H9 (cell line): ENCODE results near the gene MANSC4. TPM values are rescaled to one million over a fixed set of nuclear protein-coding genes. Genes with fewer than 3 reads are reported as not detected.

ENCODE experiments used
- DNase-seq: peaks from one replicate; pipeline ENCODE4 v3.0.0-alpha.2; 2017
- H2AFZ ChIP-seq: one replicate; pipeline ENCODE4 v1.6.1; 2013; ENCODE audit warnings: mild to moderate bottlenecking, low read length, control low read depth, moderate library complexity
- H2AK5ac ChIP-seq: 2 replicates; pipeline ENCODE4 v1.6.1; 2013; ENCODE audit warnings: low read length, control low read depth, mixed read lengths; ENCODE audit not compliant: insufficient read length
- H2BK120ac ChIP-seq: one replicate; pipeline ENCODE4 v1.6.1; 2013; ENCODE audit warnings: low read depth, mild to moderate bottlenecking, low read length, control low read depth, inconsistent platforms; ENCODE audit not compliant: poor library complexity, severe bottlenecking
- H2BK12ac ChIP-seq: 2 replicates; pipeline ENCODE4 v1.6.1; 2013; ENCODE audit warnings: low read length, control low read depth, mixed read lengths, low read depth; ENCODE audit not compliant: insufficient read length
- H2BK15ac ChIP-seq: 2 replicates; pipeline ENCODE4 v1.6.1; 2013; ENCODE audit warnings: low read depth, low read length, control low read depth
- H2BK20ac ChIP-seq: one replicate; pipeline ENCODE4 v1.6.1; 2013; ENCODE audit warnings: low read depth, mild to moderate bottlenecking, low read length, control low read depth, inconsistent platforms; ENCODE audit not compliant: poor library complexity, severe bottlenecking
- H2BK5ac ChIP-seq: 2 replicates; pipeline ENCODE4 v1.6.1; 2013; ENCODE audit warnings: low read length, control low read depth, mixed read lengths; ENCODE audit not compliant: insufficient read length
- H3K14ac ChIP-seq: 2 replicates; pipeline ENCODE4 v1.6.1; 2013; ENCODE audit warnings: low read length, control low read depth; ENCODE audit not compliant: insufficient read depth
- H3K18ac ChIP-seq: 2 replicates; pipeline ENCODE4 v1.6.1; 2013; ENCODE audit warnings: low read depth, mild to moderate bottlenecking, mixed read lengths, low read length, control low read depth; ENCODE audit not compliant: insufficient read length
- H3K23ac ChIP-seq: 2 replicates; pipeline ENCODE4 v1.6.1; 2013; ENCODE audit warnings: low read length, control low read depth, mixed read lengths, low read depth; ENCODE audit not compliant: insufficient read length
- H3K23me2 ChIP-seq: 2 replicates; pipeline ENCODE4 v1.6.1; 2013; ENCODE audit warnings: low read depth, mild to moderate bottlenecking, mixed read lengths, low read length, control low read depth; ENCODE audit not compliant: insufficient read length, poor library complexity, severe bottlenecking
- H3K27ac ChIP-seq: 2 replicates; pipeline ENCODE4 v1.5.1; 2013; ENCODE audit warnings: low read length, control low read depth, mixed read lengths, low read depth; ENCODE audit not compliant: insufficient read length
- H3K27me3 ChIP-seq: 2 replicates; pipeline ENCODE4 v1.6.1; 2013; ENCODE audit warnings: low read length, control low read depth, inconsistent platforms; ENCODE audit not compliant: insufficient read depth
- H3K4ac ChIP-seq: 2 replicates; pipeline ENCODE4 v1.6.1; 2013; ENCODE audit warnings: low read depth, mild to moderate bottlenecking, control low read depth, inconsistent platforms, low read length, moderate library complexity
- H3K4me1 ChIP-seq: 2 replicates; pipeline ENCODE4 v1.6.1; 2013; ENCODE audit warnings: low read length, control low read depth, inconsistent platforms; ENCODE audit not compliant: insufficient read depth
- H3K4me2 ChIP-seq: 2 replicates; pipeline ENCODE4 v1.6.1; 2013; ENCODE audit warnings: low read length, control low read depth, mixed read lengths; ENCODE audit not compliant: insufficient read length, insufficient read depth
- H3K56ac ChIP-seq: 2 replicates; pipeline ENCODE4 v1.6.1; 2013; ENCODE audit warnings: low read depth, mild to moderate bottlenecking, mixed read lengths, low read length, control low read depth; ENCODE audit not compliant: insufficient read length
- H3K79me1 ChIP-seq: 2 replicates; pipeline ENCODE4 v1.6.1; 2013; ENCODE audit warnings: low read depth, mild to moderate bottlenecking, moderate library complexity, low read length, control low read depth, inconsistent platforms; ENCODE audit not compliant: insufficient read depth, poor library complexity, severe bottlenecking
- H3K79me2 ChIP-seq: 2 replicates; pipeline ENCODE4 v1.6.1; 2013; ENCODE audit warnings: low read length, control low read depth, inconsistent platforms; ENCODE audit not compliant: insufficient read depth
- H3K9ac ChIP-seq: 2 replicates; pipeline ENCODE4 v1.6.1; 2013; ENCODE audit warnings: low read length, control low read depth, mixed read lengths; ENCODE audit not compliant: insufficient read length; ENCODE audit errors: extremely low read depth
- H3K9me3 ChIP-seq: one replicate; pipeline ENCODE4 v1.6.1; 2013; ENCODE audit warnings: low read depth, low read length, inconsistent platforms; ENCODE audit not compliant: control insufficient read depth
- H3T11ph ChIP-seq: one replicate; pipeline ENCODE4 v1.6.1; 2013; ENCODE audit warnings: mild to moderate bottlenecking, low read length, control low read depth, inconsistent platforms
- H4K20me1 ChIP-seq: one replicate; pipeline ENCODE4 v1.6.1; 2013; ENCODE audit not compliant: control insufficient read depth, insufficient read length, insufficient read depth
- H4K5ac ChIP-seq: 2 replicates; pipeline ENCODE4 v1.6.1; 2013; ENCODE audit warnings: low read depth, mild to moderate bottlenecking, mixed read lengths, low read length, control low read depth; ENCODE audit not compliant: insufficient read length
- H4K8ac ChIP-seq: replicated peaks from 2 replicates; pipeline ENCODE4 v1.6.1; 2013; ENCODE audit warnings: low read length, control low read depth, mixed read lengths, low read depth; ENCODE audit not compliant: insufficient read length
- H4K91ac ChIP-seq: 2 replicates; pipeline ENCODE4 v1.6.1; 2013; ENCODE audit warnings: low read depth, mild to moderate bottlenecking, moderate library complexity, mixed read lengths, low read length, control low read depth; ENCODE audit not compliant: insufficient read length
- H3K27ac Mint-ChIP-seq, 3 experiments: 2 replicates in 2 of 3; 3 replicates in 1 of 3; pipeline ENCODE4 v1.8.0; 2020 to 2021; ENCODE audit warnings: mixed read lengths in 3 of 3, mild to moderate bottlenecking in 1 of 3, moderate library complexity in 1 of 3
- H3K27me3 Mint-ChIP-seq: 2 replicates; pipeline ENCODE4 v1.8.0; 2021; ENCODE audit warnings: low read depth, mild to moderate bottlenecking, moderate library complexity, mixed read lengths
- H3K36me3 Mint-ChIP-seq, 3 experiments: 2 replicates in 2 of 3; 3 replicates in 1 of 3; pipeline ENCODE4 v1.8.0; 2020 to 2021; ENCODE audit warnings: low read depth in 3 of 3, mixed read lengths in 3 of 3; ENCODE audit not compliant: insufficient read depth in 1 of 3
- H3K4me1 Mint-ChIP-seq, 2 experiments: 2 replicates each; pipeline ENCODE4 v1.8.0; 2020; ENCODE audit warnings: mixed read lengths in 2 of 2
- H3K4me3 Mint-ChIP-seq, 2 experiments: 2 replicates in 1 of 2; 3 replicates in 1 of 2; pipeline ENCODE4 v1.8.0; 2020 to 2021; ENCODE audit warnings: mild to moderate bottlenecking in 2 of 2, mixed read lengths in 2 of 2, moderate library complexity in 1 of 2
- H3K9me3 Mint-ChIP-seq, 2 experiments: 2 replicates in 1 of 2; 3 replicates in 1 of 2; pipeline ENCODE4 v1.8.0; 2020; ENCODE audit warnings: mild to moderate bottlenecking in 2 of 2, mixed read lengths in 2 of 2, moderate library complexity in 1 of 2
- WGBS: extraction: QIAGEN DNeasy Blood & Tissue Kit; methylation state at CpG from one replicate; pipeline ENCODE4 v1.1.7; 2013; ENCODE audit warnings: missing lambda C conversion rate, low lambda C conversion rate, mixed read lengths; ENCODE audit not compliant: insufficient read length; ENCODE audit errors: extremely low coverage; 5-methylcytosine and 5-hydroxymethylcytosine counted together
- total RNA-seq: library from RNA; stranded (reverse); gene quantifications from 2 replicates; pipeline ENCODE4 v1.2.1, GENCODE V29; 2021
- TF ChIP-seq, protein P1 (sequence below): fragments of 200-600 bp; sonication (generic); conservative IDR thresholded peaks from 3 replicates; pipeline ENCODE4 v1.8.0; 2021; ENCODE audit warnings: antibody characterized with exemption, mild to moderate bottlenecking

The MANSC4 gene
- total RNA-seq, 1 experiment from 2014 or later, result not detected

DNA sequence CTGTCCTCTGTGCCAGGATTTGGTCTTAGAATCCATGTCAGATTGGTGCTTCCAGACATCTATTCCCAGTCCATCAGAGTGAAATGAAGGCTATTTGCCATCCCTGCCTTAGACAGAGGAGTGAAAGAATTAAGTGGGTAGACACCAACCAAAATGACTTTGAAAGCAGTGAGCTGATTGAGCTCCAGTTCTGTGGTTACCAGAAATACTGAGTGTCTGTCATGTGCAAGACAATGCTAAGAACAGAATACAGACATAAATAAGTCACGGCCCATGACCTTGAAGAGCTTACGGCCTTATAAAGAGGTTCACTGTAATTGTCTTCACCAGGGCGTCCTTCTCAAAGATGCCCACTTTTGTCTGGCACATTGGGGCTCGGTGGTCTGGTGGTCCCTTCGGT, 21.6 kb upstream of the MANSC4 start:
- no peak overlapping the region; a peak in 1 of 7 replicates for H3K27ac Mint-ChIP-seq
- H3K79me2 ChIP-seq, result no peaks in the 10 kb centered on the region
- no peaks in the 10 kb centered on the region for H4K20me1 ChIP-seq
- no peak overlapping the region for H3K4ac ChIP-seq
- H3K18ac ChIP-seq, result no peak overlapping the region
- H3K27me3 Mint-ChIP-seq, result no peaks in the 10 kb centered on the region
- H3K36me3 Mint-ChIP-seq, result peaks cover 7 to 27% (median 27%) of the 10 kb centered on the region in 3 experiments; a peak in 6 of 7 replicates
- TF ChIP-seq, protein P1, sequence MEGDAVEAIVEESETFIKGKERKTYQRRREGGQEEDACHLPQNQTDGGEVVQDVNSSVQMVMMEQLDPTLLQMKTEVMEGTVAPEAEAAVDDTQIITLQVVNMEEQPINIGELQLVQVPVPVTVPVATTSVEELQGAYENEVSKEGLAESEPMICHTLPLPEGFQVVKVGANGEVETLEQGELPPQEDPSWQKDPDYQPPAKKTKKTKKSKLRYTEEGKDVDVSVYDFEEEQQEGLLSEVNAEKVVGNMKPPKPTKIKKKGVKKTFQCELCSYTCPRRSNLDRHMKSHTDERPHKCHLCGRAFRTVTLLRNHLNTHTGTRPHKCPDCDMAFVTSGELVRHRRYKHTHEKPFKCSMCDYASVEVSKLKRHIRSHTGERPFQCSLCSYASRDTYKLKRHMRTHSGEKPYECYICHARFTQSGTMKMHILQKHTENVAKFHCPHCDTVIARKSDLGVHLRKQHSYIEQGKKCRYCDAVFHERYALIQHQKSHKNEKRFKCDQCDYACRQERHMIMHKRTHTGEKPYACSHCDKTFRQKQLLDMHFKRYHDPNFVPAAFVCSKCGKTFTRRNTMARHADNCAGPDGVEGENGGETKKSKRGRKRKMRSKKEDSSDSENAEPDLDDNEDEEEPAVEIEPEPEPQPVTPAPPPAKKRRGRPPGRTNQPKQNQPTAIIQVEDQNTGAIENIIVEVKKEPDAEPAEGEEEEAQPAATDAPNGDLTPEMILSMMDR, result no peak
- H3K4me3 Mint-ChIP-seq, result no peak overlapping the region
- H3K4me1 ChIP-seq, result no peaks in the 10 kb centered on the region
- no peak overlapping the region for H2BK20ac ChIP-seq
- no peaks in the 10 kb centered on the region for H3K23me2 ChIP-seq
- no peak for DNase-seq
- no peak overlapping the region for H3K4me2 ChIP-seq
- no peak overlapping the region for H4K8ac ChIP-seq
- no peaks in the 10 kb centered on the region for H3K79me1 ChIP-seq
- no peak overlapping the region for H3T11ph ChIP-seq
- no peak overlapping the region for H2BK12ac ChIP-seq
- H3K14ac ChIP-seq, result no peak overlapping the region
- H3K27ac ChIP-seq, result no peak overlapping the region
- H2BK120ac ChIP-seq, result no peak overlapping the region
- H3K9me3 Mint-ChIP-seq, result no peaks in the 10 kb centered on the region
- H2BK15ac ChIP-seq, result no peak overlapping the region
- H4K91ac ChIP-seq, result no peak overlapping the region
- no peaks in the 10 kb centered on the region for H3K27me3 ChIP-seq
- H3K4me1 Mint-ChIP-seq, result no peaks in the 10 kb centered on the region
- H2AK5ac ChIP-seq, result no peak overlapping the region
- no peak overlapping the region for H2BK5ac ChIP-seq
- WGBS, result no CpG with 5 or more reads among the region's 5 CpGs
- H4K5ac ChIP-seq, result no peak overlapping the region
- H3K9me3 ChIP-seq, result no peaks in the 10 kb centered on the region
- no peak overlapping the region for H3K56ac ChIP-seq
- no peak overlapping the region for H2AFZ ChIP-seq
- no peak overlapping the region for H3K23ac ChIP-seq
- no peak overlapping the region for H3K9ac ChIP-seq
